ENCODE data around the gene ASIC2.

DNA sequence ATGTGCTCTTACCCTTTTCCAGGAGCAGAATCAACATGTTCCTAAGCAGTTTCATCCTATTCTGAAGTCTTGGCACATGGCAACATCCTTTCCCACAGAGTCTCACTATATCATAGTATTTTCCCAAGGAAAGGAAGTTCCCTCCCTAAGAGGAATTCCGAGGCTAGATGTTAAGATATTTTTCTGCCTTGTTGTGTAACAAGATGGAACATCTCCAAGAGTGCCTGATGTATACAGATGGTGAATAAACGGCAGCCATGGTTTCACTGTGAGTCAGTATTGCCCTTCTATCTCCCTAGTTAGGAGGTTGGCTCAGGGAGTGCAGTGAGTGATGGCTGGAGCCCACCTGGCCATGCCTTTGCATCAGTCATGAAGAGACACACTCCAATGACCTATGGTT lies 253.2 kb downstream of the ASIC2 start:
- TF ChIP-seq POLR2A (IDR thresholded peaks at IDR 0.05) (no peak), CTCF (IDR thresholded peaks at IDR 0.05) (no peak)
